SK-N-MC (cell line): Measurements from ENCODE around the gene KLHL15.

Source experiments
- DNase-seq: peaks from one replicate; pipeline ENCODE4 v3.0.0-alpha.2; 2011; ENCODE audit warnings: low read depth, low spot score
- H3K27ac ChIP-seq: fragments of 200-600 bp; sonication (generic); 2 replicates; pipeline ENCODE4 v1.5.1; 2016; ENCODE audit warnings: mixed run types
- H3K36me3 ChIP-seq: fragments of 200-600 bp; sonication (generic); 2 replicates; pipeline ENCODE4 v1.6.1; 2017; ENCODE audit warnings: antibody characterized with exemption, low read length, mixed read lengths; ENCODE audit not compliant: insufficient read depth
- H3K4me3 ChIP-seq: fragments of 200-600 bp; sonication (generic); 2 replicates; pipeline ENCODE4 v1.5.1; 2016
- H3K9ac ChIP-seq: fragments of 200-600 bp; sonication (generic); 2 replicates; pipeline ENCODE4 v1.8.0; 2017; ENCODE audit warnings: mixed run types, mixed read lengths; ENCODE audit not compliant: insufficient read length
- H3K9me3 ChIP-seq: fragments of 200-600 bp; sonication (generic); 2 replicates; pipeline ENCODE4 v1.6.1; 2017; ENCODE audit warnings: low read depth, mild to moderate bottlenecking, antibody characterized with exemption, low read length, moderate library complexity, mixed read lengths
- EZH2 ChIP-seq: fragments of 200-600 bp; sonication (generic); IDR thresholded peaks from one replicate; pipeline ENCODE4 v1.6.1; 2017; ENCODE audit warnings: antibody characterized with exemption
- FOXP2 ChIP-seq: optimal IDR thresholded peaks from 2 replicates; pipeline ENCODE3; 2011; ENCODE audit warnings: mild to moderate bottlenecking, moderate library complexity; ENCODE audit not compliant: insufficient read depth; ENCODE audit errors: extremely low read length, control extremely low read depth
- POLR2AphosphoS5 ChIP-seq: IDR thresholded peaks from 2 replicates; pipeline ENCODE4 v1.6.1; 2012; ENCODE audit warnings: mild to moderate bottlenecking, low read depth, low read length, borderline replicate concordance

KLHL15 gene

GRCh38 chrX:24023544-24023943 lies 3.4 kb downstream of the KLHL15 start:
- no peak overlapping the region for H3K27ac ChIP-seq
- H3K36me3 ChIP-seq = no peaks in the 10 kb centered on the region
- peak overlapping the region; percentile 82 for H3K4me3 ChIP-seq
- no peak for DNase-seq
- H3K9me3 ChIP-seq = no peaks in the 10 kb centered on the region
- peak overlapping the region; percentile 91 for H3K9ac ChIP-seq
- no peak for TF ChIP-seq EZH2
- TF ChIP-seq FOXP2 = no peak
- no peak for TF ChIP-seq POLR2AphosphoS5

- TF ChIP-seq POLR2AphosphoS5 = no peak
- TF ChIP-seq FOXP2 = no peak
- no peak for TF ChIP-seq EZH2
- Histone ChIP-seq H3K4me3 (no peak overlapping the region), H3K9ac (no peak overlapping the region), H3K27ac (peak overlapping the region; percentile 38; the same call in 1 of the 2 replicates), H3K9me3 (no peaks in the 10 kb centered on the region), H3K36me3 (no peaks in the 10 kb centered on the region; the same call in 1 of the 2 replicates)
- no peak for DNase-seq
Observed at GRCh38 chrX:24020306-24020876, 6.6 kb downstream of the KLHL15 start.

GRCh38 chrX:24019448-24019847 lies 7.5 kb downstream of the KLHL15 start:
- no peak for TF ChIP-seq FOXP2
- TF ChIP-seq POLR2AphosphoS5 = no peak
- no peak for TF ChIP-seq EZH2
- Histone ChIP-seq H3K36me3 (no peaks in the 10 kb centered on the region; the same call in 1 of the 2 replicates), H3K9me3 (no peaks in the 10 kb centered on the region), H3K27ac (no peak overlapping the region), H3K4me3 (no peak overlapping the region), H3K9ac (no peak overlapping the region)
- DNase-seq = no peak

- TF ChIP-seq EZH2 (no peak), FOXP2 (no peak), POLR2AphosphoS5 (no peak)
- H3K4me3 ChIP-seq = no peak overlapping the region
Observed at GRCh38 chrX:24018809-24019208, 8.2 kb downstream of the KLHL15 start.

GRCh38 chrX:24017674-24018073 lies 9.3 kb downstream of the KLHL15 start:
- Histone ChIP-seq H3K27ac (no peak overlapping the region), H3K9me3 (no peaks in the 10 kb centered on the region), H3K36me3 (no peaks in the 10 kb centered on the region; the same call in 1 of the 2 replicates), H3K4me3 (no peak overlapping the region), H3K9ac (no peak overlapping the region)
- no peak for DNase-seq
- TF ChIP-seq EZH2 (no peak), POLR2AphosphoS5 (no peak), FOXP2 (no peak)

More at GRCh38 chrX:24018809-24019208, 8.2 kb downstream of the KLHL15 start:
- no peak for DNase-seq
- no peaks in the 10 kb centered on the region; the same call in 1 of the 2 replicates for H3K36me3 ChIP-seq
- no peak overlapping the region for H3K9ac ChIP-seq
- no peak overlapping the region for H3K27ac ChIP-seq
- no peaks in the 10 kb centered on the region for H3K9me3 ChIP-seq

- no peak for DNase-seq
- Histone ChIP-seq H3K27ac (no peak overlapping the region), H3K36me3 (no peaks in the 10 kb centered on the region; the same call in 1 of the 2 replicates), H3K4me3 (no peak overlapping the region), H3K9ac (no peak overlapping the region), H3K9me3 (no peaks in the 10 kb centered on the region)
- no peak for TF ChIP-seq EZH2
- TF ChIP-seq POLR2AphosphoS5 = no peak
Observed at GRCh38 chrX:24014388-24015018, 12.5 kb downstream of the KLHL15 start.

- no peaks in the 10 kb centered on the region for H3K9me3 ChIP-seq
- H3K9ac ChIP-seq = no peak overlapping the region
- no peak for DNase-seq
- no peak overlapping the region for H3K4me3 ChIP-seq
- no peak overlapping the region for H3K27ac ChIP-seq
- no peaks in the 10 kb centered on the region for H3K36me3 ChIP-seq
- TF ChIP-seq EZH2 (no peak), FOXP2 (no peak), POLR2AphosphoS5 (no peak)
Observed at GRCh38 chrX:24012266-24012665, 14.7 kb downstream of the KLHL15 start.

GRCh38 chrX:24005867-24006266 lies 21.1 kb downstream of the KLHL15 start:
- Histone ChIP-seq H3K4me3 (no peak overlapping the region), H3K9ac (no peak overlapping the region), H3K36me3 (peaks cover 16% of the 10 kb centered on the region), H3K27ac (no peak overlapping the region), H3K9me3 (no peaks in the 10 kb centered on the region)
- TF ChIP-seq EZH2 (no peak), POLR2AphosphoS5 (no peak), FOXP2 (no peak)
- DNase-seq = no peak
